Aorta (tissue), 5 donors: Measurements from ENCODE around the gene TAAR5. TPM values are rescaled to one million over a fixed set of nuclear protein-coding genes. Genes with fewer than 3 reads are reported as not detected.
"Not testable (repeated sequence)": the region's sequence is repeated elsewhere in the genome, so short reads cannot be mapped to it uniquely, and the experiment has no call there.

Experiments
- ATAC-seq: fragments of 200-7000 bp; cut with Tn5 transposase; one replicate; pipeline ENCODE4 v1.9.1; 2022; ENCODE audit warnings: moderate library complexity; ENCODE audit not compliant: low FRiP score
- DNase-seq, 2 donors: peaks; one replicate each; pipeline ENCODE4 v3.0.0-alpha.2; 2020
- H3K27ac ChIP-seq, 2 donors: one replicate each; pipeline ENCODE4 v1.5.1; 2013; ENCODE audit warnings: low read length in 2 of 2, mild to moderate bottlenecking in 2 of 2, moderate library complexity in 2 of 2, control low read depth in 1 of 2, inconsistent platforms in 1 of 2, low read depth in 1 of 2
- H3K27me3 ChIP-seq, 2 donors: one replicate each; pipeline ENCODE4 v1.6.1; 2013; ENCODE audit warnings: control low read depth in 1 of 2, low read length in 1 of 2, mild to moderate bottlenecking in 1 of 2, moderate library complexity in 1 of 2; ENCODE audit not compliant: insufficient read depth in 2 of 2, control insufficient read depth in 1 of 2
- H3K36me3 ChIP-seq, 2 donors: one replicate each; pipeline ENCODE4 v1.6.1; 2013; ENCODE audit warnings: control low read depth in 1 of 2, low read length in 1 of 2, mild to moderate bottlenecking in 1 of 2; ENCODE audit not compliant: insufficient read depth in 2 of 2, control insufficient read depth in 1 of 2
- H3K4me1 ChIP-seq, 2 donors: one replicate each; pipeline ENCODE4 v1.6.1; 2013; ENCODE audit warnings: low read length in 2 of 2, control low read depth in 1 of 2, mild to moderate bottlenecking in 1 of 2, moderate library complexity in 1 of 2; ENCODE audit not compliant: insufficient read depth in 2 of 2, control insufficient read depth in 1 of 2
- H3K4me3 ChIP-seq, 2 donors: one replicate each; pipeline ENCODE4 v1.5.1; 2013; ENCODE audit warnings: low read length in 2 of 2, control low read depth in 1 of 2, mild to moderate bottlenecking in 1 of 2
- H3K9me3 ChIP-seq: one replicate; pipeline ENCODE4 v1.6.1; 2013; ENCODE audit warnings: mild to moderate bottlenecking, low read length; ENCODE audit not compliant: control insufficient read depth
- WGBS, 2 donors: extraction: QIAGEN DNeasy Blood & Tissue Kit; methylation state at CpG; one replicate each; pipeline ENCODE4 v1.1.7; 2013; 5-methylcytosine and 5-hydroxymethylcytosine counted together
- intact Hi-C, 2 donors: fragments of 100-400 bp; cut with DNase I; formaldehyde crosslinking; loops; one replicate each; pipeline versions ENCODE4 v1.14.2 to v1.15.0; 2022
- long read RNA-seq, 2 donors: library from polyadenylated mRNA; unstranded; transcript quantifications; one replicate each; pipeline ENCODE4 v2.0.0, GENCODE V29; 2020 to 2021
- polyA plus RNA-seq, 2 donors: library from polyadenylated mRNA; stranded (reverse); fragments of 200-250 nt; gene quantifications; one replicate each; pipeline ENCODE4 v1.2.3, GENCODE V29; 2013
- total RNA-seq, 2 donors: library from RNA; stranded (reverse); fragmentation: NEBNext Ultra II Directional; extraction: Animal tissue kit (Norgen Biotek cat#: 25700); gene quantifications; one replicate each; pipeline ENCODE4 v1.2.1, GENCODE V29; 2021
- donor health status: healthy with polysubstance abuse.
- donor health status: Bipolar disorder and iron deficiency.
- donor health status: DM: no; HTN: no; CAD: no.
- donor health status: DM: no; HTN: no; CAD: no.
- donor health status: DM: yes; HTN: yes; CAD: no.

TAAR5 gene, protein sequence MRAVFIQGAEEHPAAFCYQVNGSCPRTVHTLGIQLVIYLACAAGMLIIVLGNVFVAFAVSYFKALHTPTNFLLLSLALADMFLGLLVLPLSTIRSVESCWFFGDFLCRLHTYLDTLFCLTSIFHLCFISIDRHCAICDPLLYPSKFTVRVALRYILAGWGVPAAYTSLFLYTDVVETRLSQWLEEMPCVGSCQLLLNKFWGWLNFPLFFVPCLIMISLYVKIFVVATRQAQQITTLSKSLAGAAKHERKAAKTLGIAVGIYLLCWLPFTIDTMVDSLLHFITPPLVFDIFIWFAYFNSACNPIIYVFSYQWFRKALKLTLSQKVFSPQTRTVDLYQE
- total RNA-seq (not detected), polyA plus RNA-seq (not detected)
- long read RNA-seq, donor 1 = 0 reads
- long read RNA-seq, donor 2 = 0 reads

DNA sequence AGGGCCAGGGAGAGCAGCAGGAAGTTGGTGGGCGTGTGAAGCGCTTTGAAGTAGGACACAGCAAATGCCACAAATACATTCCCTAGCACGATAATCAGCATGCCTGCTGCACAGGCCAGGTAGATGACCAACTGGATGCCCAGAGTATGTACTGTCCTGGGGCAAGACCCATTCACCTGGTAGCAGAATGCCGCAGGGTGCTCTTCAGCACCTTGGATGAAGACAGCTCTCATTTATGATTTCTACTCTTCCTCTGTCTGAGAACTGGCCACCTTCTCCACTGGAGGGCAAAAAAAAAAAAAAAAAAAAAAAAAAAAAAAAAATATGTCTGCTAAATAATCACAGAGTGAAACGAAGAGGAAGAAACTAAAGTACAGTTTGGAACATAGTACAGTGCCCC lies at the start of gene TAAR5:
Gene TAAR5, minus strand, starts transcription at position 288 of the 400 bp plus-strand sequence. Its CDS starts 55 bp downstream, at position 233.
- intact Hi-C loops = no loop called here
- DNase-seq (no peak), ATAC-seq (no peak)
- H3K27ac ChIP-seq = no peak within 1 kb of the TSS
- no peaks in the 10 kb centered on the region for H3K9me3 ChIP-seq
- 71 to 82% methylated on average over 5 of the region's 5 CpGs for WGBS, 2 donors
- H3K4me1 ChIP-seq = no peaks in the 10 kb centered on the region
- no peaks in the 10 kb centered on the region for H3K36me3 ChIP-seq
- H3K4me3 ChIP-seq = no peak within 1 kb of the TSS
- no peaks in the 10 kb centered on the region for H3K27me3 ChIP-seq

DNA sequence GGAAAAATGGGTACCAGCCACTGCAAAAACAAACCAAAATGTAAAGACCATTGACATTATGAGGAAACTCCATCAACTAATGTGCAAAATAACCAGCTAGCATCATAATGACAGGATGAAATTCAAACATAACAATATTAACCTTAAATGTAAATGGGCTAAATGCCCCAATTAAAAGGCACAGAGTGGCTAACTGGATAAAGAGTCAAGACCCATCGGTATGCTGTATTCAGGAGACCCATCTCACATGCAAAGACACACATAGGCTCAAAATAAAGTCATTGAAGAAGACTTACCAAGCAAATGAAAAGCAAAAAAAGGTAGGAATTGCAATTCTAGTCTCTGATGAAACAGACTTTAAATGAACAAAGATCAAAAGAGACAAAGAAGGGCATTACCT lies 47.6 kb upstream of the TAAR5 start:
- intact Hi-C loops, DNase-seq, H3K27me3 ChIP-seq, H3K27ac ChIP-seq, H3K36me3 ChIP-seq, H3K4me1 ChIP-seq, H3K9me3 ChIP-seq, ATAC-seq, H3K4me3 ChIP-seq: not testable (repeated sequence)
- 90% methylated on average over 1 of the region's 1 CpG for WGBS, 2 donors

DNA sequence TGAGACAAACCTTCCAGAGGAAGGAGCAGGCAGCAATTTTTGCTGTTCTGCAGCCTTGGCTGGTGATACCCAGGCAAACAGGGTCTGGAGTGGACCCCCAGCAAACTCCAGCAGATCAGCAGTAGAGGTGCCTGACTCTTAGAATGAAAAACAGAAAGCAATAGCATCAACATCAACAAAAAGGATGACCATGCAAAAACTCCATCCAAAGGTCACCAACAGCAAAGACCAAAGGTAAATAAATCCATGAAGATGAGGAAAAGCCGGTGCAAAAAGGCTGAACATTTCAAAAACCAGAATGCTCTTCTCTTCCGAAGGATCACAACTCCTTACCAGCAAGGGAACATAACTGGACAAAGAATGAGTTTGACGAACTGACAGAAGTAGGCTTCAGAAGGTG lies 46.4 kb upstream of the TAAR5 start:
- H3K27me3 ChIP-seq, H3K27ac ChIP-seq, H3K4me3 ChIP-seq, H3K9me3 ChIP-seq, intact Hi-C loops, H3K36me3 ChIP-seq, DNase-seq, H3K4me1 ChIP-seq, ATAC-seq: not testable (repeated sequence)
- 78 to 84% methylated on average over 3 of the region's 3 CpGs for WGBS, 2 donors

DNA sequence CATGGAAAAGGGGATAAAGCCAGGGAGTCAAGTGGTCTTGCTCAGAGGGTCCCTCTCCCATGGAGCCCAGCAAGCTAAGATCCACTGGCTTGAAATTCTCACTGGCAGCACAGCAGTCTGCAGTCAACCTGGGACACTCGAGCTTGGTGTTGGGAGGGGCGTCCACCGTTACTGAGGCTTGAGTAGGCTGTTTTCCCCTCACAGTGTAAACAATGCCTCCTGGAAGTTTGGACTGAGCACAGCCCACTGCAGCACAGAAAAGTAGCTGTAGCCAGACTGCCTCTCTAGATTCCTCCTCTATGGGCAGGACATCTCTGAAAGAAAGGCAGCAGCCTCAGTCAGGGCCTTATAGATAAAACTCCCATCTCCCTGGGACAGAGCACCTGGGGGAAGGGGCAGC lies 45.7 kb upstream of the TAAR5 start:
- H3K27me3 ChIP-seq, H3K36me3 ChIP-seq, H3K27ac ChIP-seq, intact Hi-C loops, DNase-seq, H3K4me3 ChIP-seq, H3K9me3 ChIP-seq, H3K4me1 ChIP-seq, ATAC-seq: not testable (repeated sequence)
- WGBS, 2 donors = 18 to 42% methylated on average over 3 of the region's 3 CpGs

DNA sequence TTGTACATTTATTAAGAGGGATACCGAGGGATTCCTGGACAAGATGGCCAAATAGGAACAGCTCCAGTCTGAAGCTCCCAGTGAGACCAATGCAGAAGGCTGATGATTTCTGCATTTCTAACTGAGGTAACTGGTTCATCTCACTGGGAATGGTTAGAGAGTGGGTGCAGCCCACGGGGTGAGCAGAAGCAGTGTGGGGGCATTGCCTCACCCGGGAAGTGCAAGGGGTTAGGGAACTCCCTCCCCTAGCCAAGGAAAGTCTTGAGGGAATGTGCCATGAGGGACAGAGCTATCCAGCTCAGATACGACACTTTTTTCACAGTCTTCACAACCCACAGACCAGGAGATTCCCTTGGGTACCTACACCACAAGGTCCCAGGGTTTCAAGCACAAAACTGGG lies 45.3 kb upstream of the TAAR5 start:
- intact Hi-C loops = no loop called here
- no peak for DNase-seq
- Histone ChIP-seq H3K36me3 (no peaks in the 10 kb centered on the region), H3K4me3 (no peak overlapping the region), H3K9me3 (peaks cover 1% of the 10 kb centered on the region), H3K4me1 (no peaks in the 10 kb centered on the region), H3K27me3 (peaks cover 0 to 1% of the 10 kb centered on the region in 2 donors), H3K27ac (no peak overlapping the region)
- WGBS, 2 donors = 71 to 74% methylated on average over 4 of the region's 4 CpGs
- ATAC-seq = no peak

DNA sequence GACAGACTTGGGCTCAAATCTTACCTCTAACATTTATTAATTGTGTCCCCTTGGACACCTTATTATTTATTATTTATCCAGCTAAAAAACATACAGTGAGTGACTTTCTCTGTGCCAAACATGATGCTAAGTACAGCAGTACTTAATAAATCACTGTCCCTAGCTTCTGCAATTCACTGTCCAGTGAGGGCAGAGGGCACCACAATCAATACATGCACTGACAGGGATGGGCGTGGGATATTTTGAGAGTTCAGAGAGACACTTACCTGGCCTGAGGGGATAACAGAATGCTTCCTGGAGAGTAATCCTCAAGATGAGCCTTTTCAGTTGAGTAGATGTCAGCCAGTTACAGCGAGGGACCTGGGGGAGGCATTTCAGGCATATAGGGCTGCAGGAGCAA lies 43.8 kb upstream of the TAAR5 start:
- Histone ChIP-seq H3K4me1 (no peaks in the 10 kb centered on the region), H3K27me3 (peaks cover 0 to 1% of the 10 kb centered on the region in 2 donors), H3K36me3 (no peaks in the 10 kb centered on the region), H3K4me3 (no peak overlapping the region), H3K9me3 (peaks cover 1% of the 10 kb centered on the region), H3K27ac (no peak overlapping the region)
- ATAC-seq (no peak), DNase-seq (no peak)
- 61 to 78% methylated on average over 2 of the region's 2 CpGs for WGBS, 2 donors
- intact Hi-C loops = no loop called here

DNA sequence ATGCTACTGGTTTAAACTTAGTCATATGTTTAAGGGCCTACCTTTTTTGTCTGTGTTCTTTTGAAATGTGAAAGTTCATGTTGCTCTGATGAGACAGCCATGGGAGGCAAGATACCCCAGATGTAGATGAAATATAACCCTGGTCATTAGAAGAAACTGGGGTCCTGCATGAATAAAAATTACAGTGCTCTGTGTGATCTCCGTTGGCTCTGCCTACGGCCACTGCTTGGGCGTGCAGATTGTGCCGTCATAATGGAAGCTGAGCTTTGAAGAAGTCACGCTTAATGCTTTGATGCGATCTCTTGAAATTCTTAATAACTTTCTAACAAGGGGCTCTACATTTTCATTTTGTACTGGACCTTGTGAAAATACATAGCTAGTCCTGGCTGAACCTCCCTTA lies 34.6 kb upstream of the TAAR5 start, which contains the start of gene TAAR2:
Gene TAAR2, minus strand, starts transcription at position 101 of the 400 bp plus-strand sequence. Its CDS starts 0 bp downstream, at position 101.
- 93 to 94% methylated on average over 6 of the region's 6 CpGs for WGBS, 2 donors
- intact Hi-C loops = no loop called here

DNA sequence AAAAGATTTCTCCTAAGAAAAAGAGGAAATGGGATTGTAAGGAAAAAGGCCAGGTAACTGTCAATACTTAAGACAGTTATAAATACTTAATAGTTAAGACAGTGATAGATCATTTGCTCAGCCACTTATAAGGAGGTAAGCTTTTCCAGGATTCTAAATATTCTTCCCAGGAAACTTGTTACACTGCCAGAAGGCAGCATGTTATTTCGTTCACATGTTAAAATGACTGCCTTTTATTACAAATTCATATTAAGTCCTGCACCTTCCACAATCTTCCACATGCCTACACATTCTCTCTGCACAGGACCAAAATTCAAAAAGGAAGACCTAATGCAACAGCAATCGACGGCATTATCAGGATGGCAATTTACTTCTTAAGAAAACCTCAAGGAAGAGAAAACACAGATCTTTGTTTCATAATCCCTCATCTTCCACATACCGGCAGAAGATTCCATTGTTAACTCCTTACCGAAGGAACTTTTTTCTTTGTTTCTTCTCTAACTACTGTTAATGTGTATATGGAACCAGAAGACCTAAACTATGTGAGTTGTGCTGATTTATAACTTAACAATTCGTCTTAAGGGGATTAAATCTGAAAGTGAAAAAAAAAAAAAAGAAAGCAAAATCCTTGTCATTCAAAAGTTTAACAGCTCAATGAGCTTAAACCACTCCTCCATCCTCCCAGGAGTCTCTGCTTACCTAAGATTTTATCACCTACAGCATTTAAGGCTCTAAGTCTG lies 33.7 kb upstream of the TAAR5 start:
- DNase-seq = no peak
- intact Hi-C loops = no loop called here
- Histone ChIP-seq H3K9me3 (no peaks in the 10 kb centered on the region), H3K4me3 (no peak overlapping the region), H3K4me1 (no peaks in the 10 kb centered on the region), H3K36me3 (no peaks in the 10 kb centered on the region), H3K27me3 (no peaks in the 10 kb centered on the region), H3K27ac (no peak overlapping the region)
- 46 to 64% methylated on average over 6 of the region's 6 CpGs for WGBS, 2 donors
- ATAC-seq = no peak

More for the DNA sequence above, 34.6 kb upstream of the TAAR5 start, which contains the start of gene TAAR2:
- H3K4me3 ChIP-seq = no peak within 1 kb of the TSS
- no peaks in the 10 kb centered on the region for H3K27me3 ChIP-seq
- no peak for DNase-seq
- no peaks in the 10 kb centered on the region for H3K4me1 ChIP-seq
- ATAC-seq = no peak
- no peaks in the 10 kb centered on the region for H3K36me3 ChIP-seq
- H3K27ac ChIP-seq = no peak within 1 kb of the TSS
- no peaks in the 10 kb centered on the region for H3K9me3 ChIP-seq
